ENCODE results near the gene C5AR1. TPM values are rescaled to one million over a fixed set of nuclear protein-coding genes. Genes with fewer than 3 reads are reported as not detected.
"Not testable (repeated sequence)": the region's sequence is repeated elsewhere in the genome, so short reads cannot be mapped to it uniquely, and the experiment has no call there.

The C5AR1 gene
- total and polyA plus RNA-seq, 2 donors from 2014 or later: 6.5 to 26.6 TPM

DNA sequence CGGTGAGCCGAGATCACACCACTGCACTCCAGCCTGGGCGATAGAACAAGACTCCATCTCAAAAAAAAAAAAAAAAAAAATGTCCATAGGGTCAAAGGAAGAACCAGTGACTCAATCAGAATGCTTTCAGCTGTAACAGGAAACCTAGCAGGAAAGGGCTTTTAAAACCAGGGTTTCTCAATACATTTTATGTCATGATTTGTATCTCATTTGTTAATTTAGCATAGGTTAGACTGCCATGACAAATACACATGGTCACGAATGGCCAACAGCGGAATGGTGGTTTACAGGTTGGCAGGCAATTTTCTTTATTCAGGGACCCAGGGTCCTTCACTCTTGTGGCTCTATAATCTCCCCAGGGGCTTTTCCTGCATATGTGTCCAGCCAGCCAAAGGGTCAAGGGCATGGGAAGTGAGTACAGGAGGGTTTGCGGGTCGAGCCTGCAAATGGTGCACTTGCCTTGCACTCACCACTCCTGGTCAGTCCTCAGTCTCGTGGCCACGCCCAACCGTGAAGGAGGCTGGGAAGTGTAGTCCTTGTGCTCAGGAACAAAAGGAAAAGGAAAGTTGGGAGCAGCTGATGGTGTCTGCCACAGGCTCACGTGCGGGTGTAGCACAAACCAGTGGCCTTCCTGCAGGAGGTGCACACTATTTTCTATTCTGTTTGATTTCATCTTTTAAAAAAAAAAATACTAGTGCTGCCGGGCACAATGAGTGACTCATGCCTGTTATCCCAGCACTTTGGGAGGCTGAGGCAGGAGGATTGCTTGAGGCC lies 54.3 kb downstream of the C5AR1 start:
- Histone ChIP-seq H3K9me3 (ENCODE audit: control insufficient read depth in 2 of 3, insufficient read depth in 1 of 3, low read length in 3 of 3) (no peaks in the 10 kb centered on the region), H3K4me3 (ENCODE audit: low read length in 3 of 3) (no peak overlapping the region), H3K27ac (ENCODE audit: low read depth in 2 of 2, low read length in 2 of 2) (no peak overlapping the region), H3K36me3 (ENCODE audit: control insufficient read depth in 2 of 3, insufficient read depth in 3 of 3, low read length in 3 of 3) (peaks cover 3 to 34% (median 15%) of the 10 kb centered on the region in 3 donors), H3K27me3 (ENCODE audit: control insufficient read depth, insufficient read depth, low read length) (no peaks in the 10 kb centered on the region), H3K9ac (ENCODE audit: low read length in 3 of 3) (no peak overlapping the region), H3K4me1 (ENCODE audit: control insufficient read depth in 2 of 3, insufficient read depth in 2 of 3, low read depth in 1 of 3, low read length in 3 of 3) (no peaks in the 10 kb centered on the region)
- no peak for DNase-seq
- TF ChIP-seq, protein P1, sequence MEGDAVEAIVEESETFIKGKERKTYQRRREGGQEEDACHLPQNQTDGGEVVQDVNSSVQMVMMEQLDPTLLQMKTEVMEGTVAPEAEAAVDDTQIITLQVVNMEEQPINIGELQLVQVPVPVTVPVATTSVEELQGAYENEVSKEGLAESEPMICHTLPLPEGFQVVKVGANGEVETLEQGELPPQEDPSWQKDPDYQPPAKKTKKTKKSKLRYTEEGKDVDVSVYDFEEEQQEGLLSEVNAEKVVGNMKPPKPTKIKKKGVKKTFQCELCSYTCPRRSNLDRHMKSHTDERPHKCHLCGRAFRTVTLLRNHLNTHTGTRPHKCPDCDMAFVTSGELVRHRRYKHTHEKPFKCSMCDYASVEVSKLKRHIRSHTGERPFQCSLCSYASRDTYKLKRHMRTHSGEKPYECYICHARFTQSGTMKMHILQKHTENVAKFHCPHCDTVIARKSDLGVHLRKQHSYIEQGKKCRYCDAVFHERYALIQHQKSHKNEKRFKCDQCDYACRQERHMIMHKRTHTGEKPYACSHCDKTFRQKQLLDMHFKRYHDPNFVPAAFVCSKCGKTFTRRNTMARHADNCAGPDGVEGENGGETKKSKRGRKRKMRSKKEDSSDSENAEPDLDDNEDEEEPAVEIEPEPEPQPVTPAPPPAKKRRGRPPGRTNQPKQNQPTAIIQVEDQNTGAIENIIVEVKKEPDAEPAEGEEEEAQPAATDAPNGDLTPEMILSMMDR (IDR thresholded peaks at IDR 0.05; ENCODE audit: borderline replicate concordance, extremely low read depth, insufficient read depth): no peak
- no peak for FAIRE-seq
- intact Hi-C loops (cut with DNase I): no loop called here

DNA sequence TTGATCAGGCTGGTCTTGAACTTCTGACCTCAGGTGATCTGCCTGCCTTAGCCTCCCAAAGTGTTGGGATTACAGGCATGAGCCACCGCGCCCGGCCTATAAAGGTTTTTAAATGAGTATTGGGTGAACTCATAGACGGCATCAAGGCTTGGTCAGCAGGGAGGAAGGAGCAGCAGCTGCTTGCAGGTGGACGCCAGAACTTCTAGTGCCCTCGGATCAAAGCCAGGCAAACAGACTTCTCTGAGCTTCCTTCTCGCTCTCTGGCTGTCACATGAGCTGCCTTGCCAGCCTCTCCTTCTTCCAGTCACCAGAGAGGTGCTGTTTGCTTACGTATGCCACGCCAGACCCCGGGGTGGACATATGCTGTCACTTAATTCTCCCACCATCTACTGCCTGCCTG lies 55.8 kb downstream of the C5AR1 start:
- peaks cover 0 to 34% (median 17%) of the 10 kb centered on the region in 3 donors for H3K36me3 ChIP-seq (ENCODE audit: control insufficient read depth in 2 of 3, insufficient read depth in 3 of 3, low read length in 3 of 3)
- H3K27ac ChIP-seq (ENCODE audit: low read depth in 2 of 2, low read length in 2 of 2); H3K4me3 ChIP-seq (ENCODE audit: low read length in 3 of 3); H3K27me3 ChIP-seq (ENCODE audit: control insufficient read depth, insufficient read depth, low read length); H3K9ac ChIP-seq (ENCODE audit: low read length in 3 of 3); FAIRE-seq; H3K4me1 ChIP-seq (ENCODE audit: control insufficient read depth in 2 of 3, insufficient read depth in 2 of 3, low read depth in 1 of 3, low read length in 3 of 3); H3K9me3 ChIP-seq (ENCODE audit: control insufficient read depth in 2 of 3, insufficient read depth in 1 of 3, low read length in 3 of 3); DNase-seq; intact Hi-C loops (cut with DNase I): not testable (repeated sequence)

DNA sequence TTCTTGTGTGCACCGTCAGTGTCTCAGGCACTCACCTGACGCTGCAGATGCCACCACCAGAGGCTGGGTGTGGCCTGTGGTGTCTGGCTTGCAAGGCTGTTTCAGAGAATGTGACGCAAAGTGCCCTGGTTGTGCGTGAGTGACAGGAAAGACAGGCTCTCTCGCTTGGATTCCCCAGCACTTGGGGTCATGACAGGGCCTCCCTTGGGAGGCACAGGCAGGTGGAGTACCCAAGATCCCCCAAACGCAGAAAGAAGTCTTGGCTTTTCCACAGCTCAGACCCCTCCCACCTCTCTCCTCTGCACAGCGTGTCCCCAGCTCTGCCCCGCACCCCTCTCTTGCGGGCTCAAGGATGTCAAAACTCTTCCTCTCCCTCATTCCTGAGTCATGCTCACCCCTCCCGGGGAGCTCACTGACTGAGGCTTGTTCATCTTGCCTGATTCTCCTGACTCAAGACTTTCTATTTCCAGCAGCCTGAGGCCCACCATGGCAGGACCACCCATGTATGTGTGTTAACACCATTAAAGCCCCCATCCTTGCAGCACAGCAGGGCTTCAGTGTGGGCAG lies 60.5 kb downstream of the C5AR1 start:
- H3K27me3 ChIP-seq (ENCODE audit: control insufficient read depth, insufficient read depth, low read length): no peaks in the 10 kb centered on the region
- no peak overlapping the region for H3K27ac ChIP-seq (ENCODE audit: low read depth in 2 of 2, low read length in 2 of 2)
- DNase-seq (no peak), FAIRE-seq (no peak)
- H3K9ac ChIP-seq (ENCODE audit: low read length in 3 of 3): no peak overlapping the region
- no peaks in the 10 kb centered on the region for H3K4me1 ChIP-seq (ENCODE audit: control insufficient read depth in 2 of 3, insufficient read depth in 2 of 3, low read depth in 1 of 3, low read length in 3 of 3)
- TF ChIP-seq, protein P1 (IDR thresholded peaks at IDR 0.05; ENCODE audit: borderline replicate concordance, extremely low read depth, insufficient read depth): no peak
- H3K4me3 ChIP-seq (ENCODE audit: low read length in 3 of 3): no peak overlapping the region
- peaks cover 0 to 25% (median 13%) of the 10 kb centered on the region in 3 donors for H3K36me3 ChIP-seq (ENCODE audit: control insufficient read depth in 2 of 3, insufficient read depth in 3 of 3, low read length in 3 of 3)
- intact Hi-C loops (cut with DNase I): no loop called here
- H3K9me3 ChIP-seq (ENCODE audit: control insufficient read depth in 2 of 3, insufficient read depth in 1 of 3, low read length in 3 of 3): no peaks in the 10 kb centered on the region

DNA sequence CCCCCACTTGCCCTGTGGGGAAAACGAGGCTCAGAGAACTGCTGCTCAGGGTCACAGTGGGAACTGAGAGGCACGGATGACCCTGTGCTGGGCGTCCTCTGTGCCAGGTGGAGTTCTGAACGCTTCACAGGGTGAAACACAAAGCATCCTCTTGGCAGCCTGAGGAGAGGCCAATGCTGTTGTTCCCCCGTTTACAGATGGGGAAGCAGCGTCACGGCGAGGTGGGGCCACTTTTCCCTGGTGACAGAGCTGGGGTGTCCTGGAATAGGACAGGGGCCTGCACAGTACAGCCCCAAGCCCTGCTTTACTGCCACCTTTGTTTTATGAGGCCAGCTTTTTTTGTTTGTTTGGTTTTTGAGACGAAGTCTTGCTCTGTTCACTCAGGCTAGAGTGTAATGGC lies 61.6 kb downstream of the C5AR1 start:
- Histone ChIP-seq H3K27ac (ENCODE audit: low read depth in 2 of 2, low read length in 2 of 2) (no peak overlapping the region), H3K9ac (ENCODE audit: low read length in 3 of 3) (no peak overlapping the region), H3K4me1 (ENCODE audit: control insufficient read depth in 2 of 3, insufficient read depth in 2 of 3, low read depth in 1 of 3, low read length in 3 of 3) (no peaks in the 10 kb centered on the region), H3K4me3 (ENCODE audit: low read length in 3 of 3) (no peak overlapping the region), H3K9me3 (ENCODE audit: control insufficient read depth in 2 of 3, insufficient read depth in 1 of 3, low read length in 3 of 3) (no peaks in the 10 kb centered on the region), H3K27me3 (ENCODE audit: control insufficient read depth, insufficient read depth, low read length) (no peaks in the 10 kb centered on the region), H3K36me3 (ENCODE audit: control insufficient read depth in 2 of 3, insufficient read depth in 3 of 3, low read length in 3 of 3) (peaks cover 0 to 26% (median 15%) of the 10 kb centered on the region in 3 donors)
- FAIRE-seq (no peak), DNase-seq (no peak)
- intact Hi-C loops (cut with DNase I): no loop called here
- TF ChIP-seq, protein P1 (IDR thresholded peaks at IDR 0.05; ENCODE audit: borderline replicate concordance, extremely low read depth, insufficient read depth): no peak

All from kidney (tissue), 14 donors.